WTC11 (cell line): ENCODE measurements around the gene INO80.

Source experiments
- GABPB1 ChIP-seq: sonication (generic); formaldehyde crosslinking; IDR thresholded peaks from 2 replicates; pipeline ENCODE4 v1.8.1; 2023; ENCODE audit warnings: mild to moderate bottlenecking, missing genetic modification reagents
- HMGA2 ChIP-seq: fragments of 250-450 bp; sonication (Bioruptor Pico); IDR thresholded peaks from 2 replicates; pipeline ENCODE4 v1.4.0; 2021; ENCODE audit warnings: mild to moderate bottlenecking, moderate library complexity
- KAT7 ChIP-seq: sonication (generic); formaldehyde crosslinking; IDR thresholded peaks from 2 replicates; pipeline ENCODE4 v1.8.1; 2023; ENCODE audit warnings: missing genetic modification reagents, mild to moderate bottlenecking, borderline replicate concordance
- SP1 ChIP-seq: sonication (generic); formaldehyde crosslinking; conservative IDR thresholded peaks from 2 replicates; pipeline ENCODE4 v1.8.1; 2022; ENCODE audit warnings: missing genetic modification reagents
- TF ChIP-seq, protein P1 (sequence below): sonication (generic); formaldehyde crosslinking; IDR thresholded peaks from 2 replicates; pipeline ENCODE4 v1.8.0; 2022; ENCODE audit warnings: mild to moderate bottlenecking, missing genetic modification reagents
- TF ChIP-seq, protein P2 (sequence below): fragments of 200-600 bp; IDR thresholded peaks from 2 replicates; pipeline ENCODE4 v1.8.0; 2022; ENCODE audit warnings: antibody characterized with exemption

DNA sequence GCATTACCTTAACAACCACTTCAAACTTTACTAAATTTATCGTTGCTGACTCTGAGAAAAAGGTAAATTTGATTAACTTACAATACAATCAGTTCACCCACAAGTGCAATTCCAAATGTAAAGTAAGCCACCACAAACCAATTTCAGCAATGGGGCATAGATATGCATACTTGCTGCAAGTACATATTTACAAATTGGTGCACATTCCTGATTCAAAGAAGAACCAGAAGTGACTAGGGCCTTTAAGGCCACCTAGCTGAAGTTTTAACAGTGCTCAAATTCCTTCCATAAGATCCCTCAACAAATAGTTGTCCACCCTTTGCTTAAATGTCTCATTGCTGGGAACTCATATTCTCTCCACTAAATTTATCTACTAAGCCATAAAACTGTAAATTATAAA is 67.2 kb downstream of the INO80 start:
- TF ChIP-seq, protein P1, sequence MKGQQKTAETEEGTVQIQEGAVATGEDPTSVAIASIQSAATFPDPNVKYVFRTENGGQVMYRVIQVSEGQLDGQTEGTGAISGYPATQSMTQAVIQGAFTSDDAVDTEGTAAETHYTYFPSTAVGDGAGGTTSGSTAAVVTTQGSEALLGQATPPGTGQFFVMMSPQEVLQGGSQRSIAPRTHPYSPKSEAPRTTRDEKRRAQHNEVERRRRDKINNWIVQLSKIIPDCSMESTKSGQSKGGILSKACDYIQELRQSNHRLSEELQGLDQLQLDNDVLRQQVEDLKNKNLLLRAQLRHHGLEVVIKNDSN: no peak
- TF ChIP-seq GABPB1 (CRISPR knock-in tag) (no peak), SP1 (CRISPR knock-in tag) (no peak), HMGA2 (CRISPR knock-in tag) (no peak), KAT7 (CRISPR knock-in tag) (no peak)
- TF ChIP-seq, protein P2, sequence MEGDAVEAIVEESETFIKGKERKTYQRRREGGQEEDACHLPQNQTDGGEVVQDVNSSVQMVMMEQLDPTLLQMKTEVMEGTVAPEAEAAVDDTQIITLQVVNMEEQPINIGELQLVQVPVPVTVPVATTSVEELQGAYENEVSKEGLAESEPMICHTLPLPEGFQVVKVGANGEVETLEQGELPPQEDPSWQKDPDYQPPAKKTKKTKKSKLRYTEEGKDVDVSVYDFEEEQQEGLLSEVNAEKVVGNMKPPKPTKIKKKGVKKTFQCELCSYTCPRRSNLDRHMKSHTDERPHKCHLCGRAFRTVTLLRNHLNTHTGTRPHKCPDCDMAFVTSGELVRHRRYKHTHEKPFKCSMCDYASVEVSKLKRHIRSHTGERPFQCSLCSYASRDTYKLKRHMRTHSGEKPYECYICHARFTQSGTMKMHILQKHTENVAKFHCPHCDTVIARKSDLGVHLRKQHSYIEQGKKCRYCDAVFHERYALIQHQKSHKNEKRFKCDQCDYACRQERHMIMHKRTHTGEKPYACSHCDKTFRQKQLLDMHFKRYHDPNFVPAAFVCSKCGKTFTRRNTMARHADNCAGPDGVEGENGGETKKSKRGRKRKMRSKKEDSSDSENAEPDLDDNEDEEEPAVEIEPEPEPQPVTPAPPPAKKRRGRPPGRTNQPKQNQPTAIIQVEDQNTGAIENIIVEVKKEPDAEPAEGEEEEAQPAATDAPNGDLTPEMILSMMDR: no peak
